HEK293 (cell line): ENCODE results near the gene NLGN4X.

ENCODE experiments used
- CTCF ChIP-seq: fragments of 450-650 bp; formaldehyde crosslinking; IDR thresholded peaks from 2 replicates; pipeline ENCODE4 v1.5.1; 2016; ENCODE audit warnings: missing biosample characterization, missing genetic modification characterization
- REST ChIP-seq: fragments of 450-650 bp; formaldehyde crosslinking; IDR thresholded peaks from 2 replicates; pipeline ENCODE4 v1.5.1; 2016; ENCODE audit warnings: missing biosample characterization, missing genetic modification characterization
- YY1 ChIP-seq: fragments of 450-650 bp; formaldehyde crosslinking; IDR thresholded peaks from 2 replicates; pipeline ENCODE4 v1.5.1; 2018; ENCODE audit warnings: missing biosample characterization, missing genetic modification characterization
- ZNF221 ChIP-seq: fragments of 450-650 bp; formaldehyde crosslinking; IDR thresholded peaks from 2 replicates; pipeline ENCODE4 v1.5.1; 2017; ENCODE audit warnings: missing biosample characterization, missing genetic modification characterization, borderline replicate concordance
- ZNF433 ChIP-seq: fragments of 450-650 bp; formaldehyde crosslinking; IDR thresholded peaks from 2 replicates; pipeline ENCODE4 v1.5.1; 2016; ENCODE audit warnings: missing biosample characterization, missing genetic modification characterization, low read depth
- ZNF639 ChIP-seq: fragments of 450-650 bp; formaldehyde crosslinking; IDR thresholded peaks from 2 replicates; pipeline ENCODE4 v1.5.1; 2016; ENCODE audit warnings: missing biosample characterization, missing genetic modification characterization
- ZNF701 ChIP-seq: fragments of 450-650 bp; formaldehyde crosslinking; IDR thresholded peaks from 2 replicates; pipeline ENCODE4 v1.5.1; 2016; ENCODE audit warnings: missing biosample characterization, missing genetic modification characterization

GRCh38 chrX:6199486-6199885 is 29.2 kb downstream of the NLGN4X start:
- no peak for TF ChIP-seq CTCF (tag by site-specific recombination)
- TF ChIP-seq ZNF221 (tag by site-specific recombination): no peak
- no peak for TF ChIP-seq ZNF433 (tag by site-specific recombination)
- no peak for TF ChIP-seq YY1 (tag by site-specific recombination)
- TF ChIP-seq ZNF639 (tag by site-specific recombination): no peak
- TF ChIP-seq REST (tag by site-specific recombination): no peak
- no peak for TF ChIP-seq ZNF701 (tag by site-specific recombination)
